GM15510 (cell line): ENCODE data around the gene SLC6A6.

Source experiments
- POLR2A ChIP-seq: IDR thresholded peaks from 3 replicates; pipeline ENCODE4 v1.6.1; 2011; ENCODE audit warnings: borderline replicate concordance; ENCODE audit not compliant: insufficient read length; ENCODE audit errors: extremely low read depth

SLC6A6 gene

GRCh38 chr3:14457481-14457880, 55.1 kb downstream of the SLC6A6 start:
- no peak for TF ChIP-seq POLR2A

DNA sequence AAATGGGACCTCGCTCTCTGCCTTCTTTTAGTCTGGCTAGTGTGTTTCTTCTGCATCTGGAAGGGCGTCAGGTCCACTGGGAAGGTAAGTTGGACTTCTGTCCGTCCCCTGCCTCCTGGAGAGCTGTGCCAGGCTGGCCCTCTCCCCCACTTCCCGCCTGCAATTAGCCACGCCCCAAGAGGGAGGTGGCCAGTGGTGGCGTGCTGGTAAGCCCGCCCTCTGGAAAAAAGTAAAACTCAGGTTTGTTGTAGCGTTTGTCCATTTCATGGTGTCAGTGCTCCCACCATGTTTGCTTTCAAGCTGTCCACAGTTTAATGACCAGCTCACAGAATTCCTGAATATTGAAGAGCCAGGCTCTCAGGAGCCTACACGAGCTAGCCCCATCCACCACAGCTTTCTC, 55.6 kb downstream of the SLC6A6 start:
- no peak for TF ChIP-seq POLR2A

- TF ChIP-seq POLR2A = no peak
These were observed 56.2 kb downstream of the SLC6A6 start for GRCh38 chr3:14458434-14459275.

- no peak for TF ChIP-seq POLR2A
These were observed 57.0 kb downstream of the SLC6A6 start for GRCh38 chr3:14459384-14459783.

GRCh38 chr3:14459787-14460186, 57.4 kb downstream of the SLC6A6 start:
- TF ChIP-seq POLR2A = no peak

DNA sequence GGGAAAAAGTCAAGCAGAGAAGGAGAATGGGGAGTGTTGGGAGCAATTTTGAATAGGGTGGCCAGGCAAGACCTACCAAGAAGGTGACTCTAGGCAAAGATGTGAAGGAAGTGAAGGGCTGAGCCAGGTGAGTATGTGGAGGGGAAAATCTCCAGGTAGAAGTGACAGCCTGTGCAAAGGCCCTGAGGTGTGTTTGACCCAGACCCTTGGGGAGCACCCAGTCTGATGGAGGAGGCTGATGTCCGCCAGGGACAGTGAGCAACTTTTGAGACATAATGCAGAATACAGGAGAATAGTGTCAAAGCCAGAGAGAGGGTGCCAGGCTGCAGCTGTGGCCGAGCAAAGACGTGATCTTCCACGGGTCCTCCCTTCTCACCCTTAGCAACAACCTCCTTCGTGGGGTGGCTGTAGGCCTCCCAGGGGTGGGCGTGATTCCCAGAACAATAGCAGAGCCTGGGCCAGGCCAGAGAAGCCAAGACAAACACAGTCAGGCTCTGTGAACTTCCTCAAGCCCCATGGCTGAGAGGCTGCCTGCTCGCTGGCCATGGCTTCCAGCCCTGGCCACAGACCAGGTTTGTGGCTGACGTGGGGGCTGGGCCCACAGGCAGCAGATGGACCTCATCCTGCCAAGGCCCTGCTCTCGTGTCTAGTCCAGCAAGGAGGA, 58.1 kb downstream of the SLC6A6 start:
- no peak for TF ChIP-seq POLR2A

DNA sequence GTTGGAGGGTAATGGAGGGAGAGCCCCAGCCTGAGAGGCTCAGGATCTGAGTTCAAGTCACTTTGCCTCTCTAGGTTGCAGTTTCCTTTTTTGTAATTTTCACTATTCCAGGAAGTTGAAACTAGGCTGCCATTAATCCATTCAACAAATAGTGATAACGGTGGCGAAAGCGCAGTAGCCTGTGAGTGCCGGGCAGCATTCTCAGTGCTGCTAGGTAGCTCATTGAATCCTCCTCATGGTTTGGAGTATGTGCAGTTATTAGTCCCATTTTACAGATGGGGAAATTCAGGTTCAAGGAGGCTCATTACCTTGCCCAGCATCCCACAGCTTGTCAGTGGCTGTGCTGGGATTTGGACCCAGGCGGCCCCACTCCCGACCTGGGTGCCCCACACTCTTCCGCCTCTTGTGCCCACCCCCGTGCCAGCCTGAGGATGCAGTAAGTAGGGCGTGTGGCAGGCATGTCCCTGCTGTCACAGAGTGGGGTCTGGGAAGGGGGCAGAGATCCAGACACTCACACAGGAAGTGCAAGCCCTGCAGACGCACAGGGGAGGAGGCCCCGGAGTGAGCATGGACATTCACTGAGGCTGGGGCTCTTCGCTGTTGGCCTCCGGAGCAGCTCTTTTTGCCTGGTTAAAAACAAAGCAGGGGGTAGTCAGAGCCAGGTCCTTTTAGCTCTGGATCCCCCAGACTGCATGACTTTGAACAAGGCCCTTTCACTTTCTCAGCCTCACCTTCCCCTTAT, 58.8 kb downstream of the SLC6A6 start:
- no peak for TF ChIP-seq POLR2A

DNA sequence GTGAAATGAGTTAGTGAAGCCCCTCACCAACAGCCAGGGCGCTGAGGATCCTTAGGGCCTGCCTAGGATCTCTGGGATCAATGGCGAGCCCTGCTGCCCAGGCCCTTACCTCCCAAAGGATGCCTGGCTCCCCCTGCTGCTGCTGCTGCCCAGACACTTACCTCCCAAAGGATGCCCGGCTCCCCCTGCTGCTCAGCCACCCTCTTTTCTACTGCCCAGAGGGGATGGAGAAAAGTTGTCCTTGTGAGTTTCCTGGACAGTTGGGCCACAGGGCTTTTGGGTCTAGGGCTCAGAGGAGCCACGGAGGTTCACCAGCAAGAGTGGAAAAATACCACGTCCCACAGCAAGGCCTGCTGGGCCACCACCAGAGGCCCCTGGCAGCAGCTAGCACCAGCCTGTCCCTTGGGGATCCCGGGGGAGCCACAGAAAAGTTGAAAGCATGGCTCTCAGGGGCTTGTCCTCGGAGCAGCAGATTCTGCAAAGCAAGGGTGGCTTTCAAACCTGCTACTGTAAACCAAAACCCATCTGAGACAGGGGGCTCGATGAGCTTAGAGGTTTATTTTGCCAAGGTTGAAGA, 59.4 kb downstream of the SLC6A6 start:
- TF ChIP-seq POLR2A = no peak

- no peak for TF ChIP-seq POLR2A
These were observed 60.3 kb downstream of the SLC6A6 start for GRCh38 chr3:14462738-14463137.

DNA sequence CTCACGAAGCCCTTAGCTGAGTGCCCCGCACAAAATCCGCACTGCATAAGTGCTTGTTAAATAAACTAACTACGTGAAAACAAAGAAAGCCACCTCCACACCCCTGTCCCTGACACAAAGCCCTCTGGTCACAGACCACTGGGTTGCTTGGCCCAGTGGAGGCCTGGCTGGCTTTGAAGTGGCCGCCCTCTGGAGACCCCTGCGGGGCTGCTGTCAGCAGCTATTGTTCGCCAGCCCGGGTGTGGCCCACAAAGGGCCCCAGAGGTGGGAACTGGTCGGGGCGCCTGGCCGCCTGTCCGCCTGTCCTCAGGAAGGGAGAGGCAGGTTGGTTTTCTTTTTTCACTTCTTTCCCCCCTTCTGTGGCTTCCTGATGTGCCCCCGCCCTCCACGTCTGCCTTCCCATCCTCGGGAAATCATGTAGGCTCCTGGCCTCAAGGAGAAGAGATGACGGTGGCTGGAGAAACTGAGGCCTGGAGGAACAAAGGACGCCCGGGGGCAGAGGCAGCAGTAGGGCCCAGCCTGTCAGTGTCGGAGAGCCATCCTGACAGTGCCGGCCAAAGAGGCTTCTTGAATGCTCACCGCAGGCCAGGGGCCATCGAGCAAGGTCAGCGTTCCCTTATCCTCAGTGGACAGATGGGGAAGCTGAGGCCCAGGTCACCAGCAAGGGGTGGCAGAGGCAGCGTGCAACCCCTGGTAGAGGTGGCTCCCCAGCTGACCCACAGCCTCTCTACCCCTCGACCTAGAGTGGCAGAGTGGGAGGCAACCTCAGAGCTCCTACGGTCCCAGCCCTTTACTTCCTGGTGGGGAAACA, 61.1 kb downstream of the SLC6A6 start:
- TF ChIP-seq POLR2A = no peak

GRCh38 chr3:14464141-14464465, 61.7 kb downstream of the SLC6A6 start:
- TF ChIP-seq POLR2A = no peak

- no peak for TF ChIP-seq POLR2A
These were observed 62.1 kb downstream of the SLC6A6 start for GRCh38 chr3:14464521-14464920.

- no peak for TF ChIP-seq POLR2A
These were observed 63.0 kb downstream of the SLC6A6 start for GRCh38 chr3:14465425-14465824.

DNA sequence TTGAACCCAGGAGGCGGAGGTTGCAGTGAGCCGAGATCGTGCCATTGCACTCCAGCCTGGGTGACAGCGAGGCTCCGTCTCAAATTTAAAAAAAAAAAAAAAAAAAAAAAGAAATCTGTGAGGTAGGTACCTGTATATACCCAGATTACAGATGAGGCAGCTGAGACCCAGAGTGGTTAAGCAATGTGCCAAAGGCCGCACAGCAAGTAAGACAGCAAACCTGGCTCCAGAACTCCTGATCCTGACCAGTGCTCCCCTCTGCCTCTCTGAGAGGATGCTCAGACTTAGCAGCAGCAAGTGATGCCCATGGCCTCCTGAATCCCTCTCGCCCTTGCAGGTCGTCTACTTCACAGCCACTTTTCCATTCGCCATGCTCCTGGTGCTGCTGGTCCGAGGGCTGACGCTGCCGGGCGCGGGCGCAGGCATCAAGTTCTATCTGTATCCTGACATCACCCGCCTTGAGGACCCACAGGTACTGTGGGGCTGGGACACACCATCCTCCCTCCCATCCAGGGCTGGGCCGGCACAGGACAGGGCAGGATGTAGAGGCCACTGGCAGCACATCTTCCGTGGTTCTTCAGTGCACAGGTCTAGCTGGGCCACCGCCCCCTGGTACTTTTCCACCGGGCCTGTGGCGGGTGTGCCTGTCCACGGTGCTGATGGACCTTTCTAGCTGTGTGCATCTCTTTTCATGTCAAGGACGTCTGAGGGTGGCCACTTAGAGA, 63.9 kb downstream of the SLC6A6 start:
- no peak for TF ChIP-seq POLR2A
